Measurements from ENCODE around the gene C1QTNF9B.

The C1QTNF9B gene

GRCh38 chr13:23859455-23859854, 37.8 kb downstream of the C1QTNF9B start:
- peak; percentile 14 for DNase-seq (ENCODE audit: low read depth)

GRCh38 chr13:23858546-23858945, 38.8 kb downstream of the C1QTNF9B start:
- peak; percentile 47 for DNase-seq (ENCODE audit: low read depth)

- DNase-seq (ENCODE audit: low read depth): no peak
Observed at GRCh38 chr13:23856008-23856750, 41.1 kb downstream of the C1QTNF9B start.

- DNase-seq (ENCODE audit: low read depth): no peak
Observed at GRCh38 chr13:23855360-23855759, 41.9 kb downstream of the C1QTNF9B start.

- peak; percentile 37 for DNase-seq (ENCODE audit: low read depth)
Observed at GRCh38 chr13:23852351-23852750, 45.0 kb downstream of the C1QTNF9B start.

- DNase-seq (ENCODE audit: low read depth): peak; percentile 32
Observed at GRCh38 chr13:23851106-23851505, 46.2 kb downstream of the C1QTNF9B start.

GRCh38 chr13:23850134-23850533, 47.2 kb downstream of the C1QTNF9B start:
- no peak for DNase-seq (ENCODE audit: low read depth)

GRCh38 chr13:23849670-23850069, 47.6 kb downstream of the C1QTNF9B start:
- DNase-seq (ENCODE audit: low read depth): no peak

GRCh38 chr13:23848646-23849141, 48.6 kb downstream of the C1QTNF9B start:
- DNase-seq (ENCODE audit: low read depth): no peak

GRCh38 chr13:23848019-23848418, 49.3 kb downstream of the C1QTNF9B start:
- no peak for DNase-seq (ENCODE audit: low read depth)

- no peak for DNase-seq (ENCODE audit: low read depth)
Observed at GRCh38 chr13:23847497-23847896, 49.8 kb downstream of the C1QTNF9B start.

- no peak for DNase-seq (ENCODE audit: low read depth)
Observed at GRCh38 chr13:23845105-23845725, 52.1 kb downstream of the C1QTNF9B start.

- no peak for DNase-seq (ENCODE audit: low read depth)
Observed at GRCh38 chr13:23844132-23844531, 53.2 kb downstream of the C1QTNF9B start.

GRCh38 chr13:23843436-23843835, 53.9 kb downstream of the C1QTNF9B start:
- no peak for DNase-seq (ENCODE audit: low read depth)

GRCh38 chr13:23842406-23842805, 54.9 kb downstream of the C1QTNF9B start:
- DNase-seq (ENCODE audit: low read depth): no peak

All from ELR (cell line).